CD4-positive, alpha-beta memory T cell (primary cell): ENCODE results near the gene NARS2. TPM values are rescaled to one million over a fixed set of nuclear protein-coding genes. Genes with fewer than 3 reads are reported as not detected.
"Not testable (repeated sequence)": the region's sequence is repeated elsewhere in the genome, so short reads cannot be mapped to it uniquely, and the experiment has no call there.

Experiments
- CTCF ChIA-PET: fragments of 350-600 bp; sonication (Branson Sonifier 250); formaldehyde crosslinking; loops from one replicate; lab custom pipeline; 2021; ENCODE audit warnings: inconsistent platforms; ENCODE audit not compliant: partially characterized antibody; lab: Charles Lee
- POLR2A ChIA-PET: fragments of 350-600 bp; sonication (Branson Sonifier 250); formaldehyde crosslinking; loops from one replicate; lab custom pipeline; 2021; ENCODE audit not compliant: partially characterized antibody; lab: Charles Lee
- DNase-seq, 5 donors: peaks; one replicate each; pipeline versions ENCODE4 v3.0.0 to v3.0.0-alpha.2; 2020 to 2022; ENCODE audit warnings: mixed read lengths in 1 of 5
- H3K27ac ChIP-seq: one replicate; pipeline ENCODE4 v1.7.0; 2013; ENCODE audit warnings: low read depth, low read length
- H3K27me3 ChIP-seq: 2 replicates; pipeline ENCODE4 v1.7.0; 2013; ENCODE audit warnings: mild to moderate bottlenecking, low read length, moderate library complexity; ENCODE audit not compliant: insufficient read depth
- H3K36me3 ChIP-seq: 2 replicates; pipeline ENCODE4 v1.7.0; 2013; ENCODE audit warnings: mild to moderate bottlenecking, low read length, moderate library complexity; ENCODE audit not compliant: insufficient read depth
- H3K4me1 ChIP-seq: 2 replicates; pipeline ENCODE4 v1.7.0; 2013; ENCODE audit warnings: mild to moderate bottlenecking, low read length, moderate library complexity; ENCODE audit not compliant: insufficient read depth
- H3K4me3 ChIP-seq, 2 donors: one replicate each; pipeline ENCODE4 v1.7.0; 2013; ENCODE audit warnings: low read length in 2 of 2, mild to moderate bottlenecking in 1 of 2
- H3K9me3 ChIP-seq, 2 donors: one replicate each; pipeline ENCODE4 v1.7.0; 2013; ENCODE audit warnings: low read length in 2 of 2, control low read depth in 1 of 2; ENCODE audit not compliant: control insufficient read depth in 1 of 2
- H3K27ac Mint-ChIP-seq, 7 donors: one replicate each; pipeline ENCODE4 v1.8.0; 2020 to 2021; ENCODE audit warnings: mixed read lengths in 7 of 7, mild to moderate bottlenecking in 6 of 7, inconsistent platforms in 3 of 7, moderate library complexity in 3 of 7
- H3K27me3 Mint-ChIP-seq, 2 donors: one replicate each; pipeline ENCODE4 v1.8.0; 2020 to 2021; ENCODE audit warnings: mixed read lengths in 2 of 2
- H3K36me3 Mint-ChIP-seq, 2 donors: one replicate each; pipeline ENCODE4 v1.8.0; 2020 to 2021; ENCODE audit warnings: mixed read lengths in 2 of 2, inconsistent platforms in 1 of 2, mild to moderate bottlenecking in 1 of 2
- H3K4me1 Mint-ChIP-seq, 4 donors: one replicate each; pipeline ENCODE4 v1.8.0; 2020 to 2021; ENCODE audit warnings: mixed read lengths in 4 of 4, mild to moderate bottlenecking in 1 of 4
- H3K4me3 Mint-ChIP-seq, 8 donors: one replicate each; pipeline ENCODE4 v1.8.0; 2020 to 2021; ENCODE audit warnings: mixed read lengths in 8 of 8, mild to moderate bottlenecking in 7 of 8, moderate library complexity in 6 of 8, inconsistent platforms in 3 of 8
- H3K9me3 Mint-ChIP-seq, 8 donors: one replicate each; pipeline ENCODE4 v1.8.0; 2020 to 2021; ENCODE audit warnings: mixed read lengths in 8 of 8, mild to moderate bottlenecking in 5 of 8, inconsistent platforms in 3 of 8, moderate library complexity in 1 of 8
- intact Hi-C: fragments of 100-400 bp; cut with micrococcal nuclease; formaldehyde crosslinking; loops from one replicate; pipeline ENCODE4 v1.15.1; 2023
- polyA plus RNA-seq, 2 donors: library from polyadenylated mRNA; unstranded; fragments of 300-500 nt; fragmentation: Illumina TruSeq; gene quantifications; one replicate each; pipeline ENCODE4 v1.2.3, GENCODE V29; 2021
- total RNA-seq, 2 experiments: library from RNA; stranded (reverse); gene quantifications; one replicate each; pipeline ENCODE4 v1.2.3, GENCODE V29; 2021

Gene NARS2
- total and polyA plus RNA-seq, 4 experiments from 2014 or later = 14.3 to 18.4 (median 16.7) TPM

GRCh38 chr11:78516281-78516680, 58.4 kb downstream of the NARS2 start:
- ChIA-PET POLR2A (no interaction called here), CTCF (no interaction called here)
- H3K27ac ChIP-seq = no peak overlapping the region
- H3K27me3 ChIP-seq = no peaks in the 10 kb centered on the region
- H3K9me3 ChIP-seq = no peaks in the 10 kb centered on the region
- Mint-ChIP-seq H3K36me3 (peaks cover 13 to 46% of the 10 kb centered on the region in 2 donors), H3K4me3 (no peak overlapping the region), H3K27ac (no peak overlapping the region), H3K4me1 (peaks cover 0 to 2% (median under 1%) of the 10 kb centered on the region in 4 donors), H3K27me3 (no peaks in the 10 kb centered on the region), H3K9me3 (peaks cover 0 to 3% (median 0%) of the 10 kb centered on the region in 8 donors)
- no peak for DNase-seq
- intact Hi-C loops = no loop called here
- H3K4me3 ChIP-seq = no peak overlapping the region
- H3K36me3 ChIP-seq = no peaks in the 10 kb centered on the region
- no peaks in the 10 kb centered on the region for H3K4me1 ChIP-seq

DNA sequence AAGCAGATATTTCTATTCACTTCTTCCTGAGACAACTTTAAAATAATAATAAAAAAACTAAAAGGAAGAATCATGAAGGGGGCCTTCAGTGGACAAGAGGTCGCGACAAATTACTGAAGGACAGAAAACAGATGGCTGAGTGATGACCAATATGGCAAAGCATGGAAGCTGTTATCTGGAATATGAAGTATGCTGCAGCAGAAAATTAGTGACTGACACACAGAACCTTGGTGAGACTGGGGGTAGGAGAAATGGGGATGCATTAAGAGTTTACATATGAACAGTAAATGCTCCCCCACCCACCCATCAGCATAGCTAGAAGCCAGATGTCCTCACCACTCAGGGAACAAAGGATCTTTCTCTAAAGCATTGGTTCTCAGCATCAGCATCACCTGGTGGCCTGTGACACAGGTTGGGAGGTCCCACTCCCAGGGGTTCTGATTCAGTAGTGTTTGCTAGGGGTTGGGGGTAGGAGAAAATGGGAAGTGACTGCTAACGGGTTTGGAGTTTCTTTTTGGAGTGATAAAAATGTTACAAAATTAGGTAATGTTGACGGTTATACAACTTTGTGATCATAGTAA, 59.7 kb downstream of the NARS2 start:
- H3K4me3 ChIP-seq = no peak overlapping the region
- Mint-ChIP-seq H3K36me3 (peaks cover 20 to 55% of the 10 kb centered on the region in 2 donors), H3K27me3 (no peaks in the 10 kb centered on the region), H3K27ac (no peak overlapping the region), H3K4me3 (no peak overlapping the region), H3K9me3 (peaks cover 0 to 8% (median 7%) of the 10 kb centered on the region in 8 donors), H3K4me1 (peaks cover 0 to 7% (median 3%) of the 10 kb centered on the region in 4 donors)
- no peak overlapping the region for H3K27ac ChIP-seq
- no peak for DNase-seq
- intact Hi-C loops = no loop called here
- H3K36me3 ChIP-seq = no peaks in the 10 kb centered on the region
- H3K4me1 ChIP-seq = no peaks in the 10 kb centered on the region
- ChIA-PET CTCF (interaction anchor here (0.9 to 1.2 kb wide), 3 partner anchors 9 to 21 kb away, joined by 3 read pairs; no protein-coding TSS in a partner anchor), POLR2A (no interaction called here)
- no peaks in the 10 kb centered on the region for H3K27me3 ChIP-seq
- H3K9me3 ChIP-seq = no peaks in the 10 kb centered on the region

GRCh38 chr11:78513085-78513484, 61.6 kb downstream of the NARS2 start:
- POLR2A ChIA-PET, H3K27ac ChIP-seq, H3K36me3 ChIP-seq, CTCF ChIA-PET, H3K4me1 ChIP-seq, intact Hi-C loops, DNase-seq, H3K27me3 Mint-ChIP-seq, H3K4me1 Mint-ChIP-seq, H3K9me3 ChIP-seq, H3K27me3 ChIP-seq, H3K4me3 ChIP-seq, H3K4me3 Mint-ChIP-seq: not testable (repeated sequence)
- Mint-ChIP-seq H3K9me3 (peaks cover 0 to 15% (median 8%) of the 10 kb centered on the region in 8 donors), H3K27ac (peak overlapping the region in 1 of 7 donors; percentile 57), H3K36me3 (peaks cover 21 to 59% of the 10 kb centered on the region in 2 donors)

DNA sequence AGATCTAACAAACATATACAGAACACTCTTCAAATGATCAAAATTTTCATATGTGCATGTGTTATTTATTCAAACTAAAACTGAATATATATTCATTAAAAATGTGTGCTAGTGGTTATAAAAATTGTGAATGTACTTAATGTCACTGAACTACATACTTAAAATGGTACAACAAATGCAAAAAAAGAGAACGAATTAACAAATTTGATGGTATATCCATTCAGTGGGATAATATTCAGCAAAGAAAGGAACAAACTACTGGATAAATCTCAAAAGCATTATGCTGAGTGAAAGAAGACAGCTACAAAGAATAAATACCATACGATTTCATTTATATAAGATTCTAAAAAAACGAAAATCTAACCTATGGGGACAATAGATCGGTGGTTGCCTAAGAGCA, 64.1 kb downstream of the NARS2 start:
- peaks cover 0 to 15% (median 8%) of the 10 kb centered on the region in 8 donors for H3K9me3 Mint-ChIP-seq
- POLR2A ChIA-PET = no interaction called here
- H3K27me3 Mint-ChIP-seq = no peaks in the 10 kb centered on the region
- Histone ChIP-seq H3K27ac (no peak overlapping the region), H3K36me3 (no peaks in the 10 kb centered on the region), H3K4me3 (no peak overlapping the region), H3K27me3 (no peaks in the 10 kb centered on the region), H3K9me3 (no peaks in the 10 kb centered on the region), H3K4me1 (no peaks in the 10 kb centered on the region)
- no peak overlapping the region for H3K27ac Mint-ChIP-seq
- no peak for DNase-seq
- peaks cover 22 to 58% of the 10 kb centered on the region in 2 donors for H3K36me3 Mint-ChIP-seq
- intact Hi-C loops = no loop called here
- CTCF ChIA-PET = no interaction called here
- no peak overlapping the region for H3K4me3 Mint-ChIP-seq
- peaks cover 0 to 8% (median 4%) of the 10 kb centered on the region in 4 donors for H3K4me1 Mint-ChIP-seq

DNA sequence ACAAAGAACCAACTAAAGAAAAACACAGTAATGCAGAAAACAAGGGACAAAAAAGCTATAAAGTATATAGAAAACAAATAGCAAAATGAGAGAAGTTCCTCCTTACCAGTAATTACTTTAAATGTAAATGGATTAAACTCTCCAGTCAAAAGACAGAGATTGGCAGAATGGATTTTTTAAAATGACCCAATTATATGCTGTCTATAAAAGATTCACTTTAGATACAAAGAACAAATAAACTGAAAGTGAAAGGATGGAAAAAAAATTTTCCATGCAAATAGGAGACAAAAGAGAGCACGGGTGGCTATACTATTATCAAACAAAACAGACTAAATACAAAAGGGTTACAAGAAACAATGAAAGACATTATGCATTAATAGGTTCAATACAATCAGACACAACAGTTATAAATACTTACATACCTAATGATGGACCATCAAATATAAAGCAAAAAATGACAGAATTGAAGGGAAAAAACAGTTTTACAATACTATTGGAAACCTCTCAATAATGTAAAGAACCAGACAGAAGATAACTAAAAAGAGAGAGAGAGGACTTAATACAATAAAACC, 64.6 kb downstream of the NARS2 start:
- H3K36me3 Mint-ChIP-seq = peaks cover 22 to 56% of the 10 kb centered on the region in 2 donors
- CTCF ChIA-PET = interaction anchor here (0.8 kb wide), 1 partner anchor 54 kb away, joined by 3 read pairs; no protein-coding TSS in a partner anchor
- peaks cover 0 to 15% (median 8%) of the 10 kb centered on the region in 8 donors for H3K9me3 Mint-ChIP-seq
- no peaks in the 10 kb centered on the region for H3K4me1 ChIP-seq
- no peaks in the 10 kb centered on the region for H3K27me3 Mint-ChIP-seq
- POLR2A ChIA-PET = no interaction called here
- no peak for DNase-seq
- no peaks in the 10 kb centered on the region for H3K27me3 ChIP-seq
- H3K4me3 Mint-ChIP-seq = no peak overlapping the region
- H3K27ac ChIP-seq = no peak overlapping the region
- peak overlapping the region in 1 of 7 donors; percentile 41 for H3K27ac Mint-ChIP-seq
- no peaks in the 10 kb centered on the region for H3K36me3 ChIP-seq
- intact Hi-C loops = no loop called here
- H3K4me3 ChIP-seq = no peak overlapping the region
- peaks cover 0 to 12% (median 4%) of the 10 kb centered on the region in 4 donors for H3K4me1 Mint-ChIP-seq
- no peaks in the 10 kb centered on the region for H3K9me3 ChIP-seq

DNA sequence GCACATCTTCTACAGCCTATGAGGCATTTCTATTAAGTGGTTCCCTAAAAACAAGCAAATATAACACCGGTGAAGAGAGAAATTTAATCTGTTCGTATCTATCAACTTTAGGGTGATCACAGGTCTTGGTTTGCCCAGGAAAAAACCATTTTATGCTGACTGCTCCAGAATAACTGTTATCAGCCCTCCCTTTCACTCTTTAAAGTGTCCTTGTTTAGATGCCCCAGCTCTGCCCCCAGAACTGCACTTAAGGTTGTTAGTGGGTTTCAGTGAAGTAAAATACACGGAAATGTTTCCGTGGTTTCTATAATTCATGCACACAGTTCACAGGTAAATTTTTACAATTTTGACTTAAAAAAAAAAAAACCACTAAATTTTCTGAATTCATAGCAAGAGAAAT, 70.0 kb downstream of the NARS2 start:
- Mint-ChIP-seq H3K4me1 (peaks cover 0 to 6% (median 4%) of the 10 kb centered on the region in 4 donors), H3K36me3 (peaks cover 7 to 22% of the 10 kb centered on the region in 2 donors), H3K27ac (peak overlapping the region in 1 of 7 donors; percentile 27), H3K9me3 (peaks cover 0 to 4% (median 0%) of the 10 kb centered on the region in 8 donors), H3K4me3 (no peak overlapping the region), H3K27me3 (no peaks in the 10 kb centered on the region)
- no peak for DNase-seq
- Histone ChIP-seq H3K4me3 (no peak overlapping the region), H3K9me3 (no peaks in the 10 kb centered on the region), H3K4me1 (no peaks in the 10 kb centered on the region), H3K36me3 (no peaks in the 10 kb centered on the region), H3K27me3 (no peaks in the 10 kb centered on the region), H3K27ac (no peak overlapping the region)
- ChIA-PET POLR2A (no interaction called here), CTCF (no interaction called here)
- intact Hi-C loops = no loop called here

GRCh38 chr11:78504181-78504580, 70.5 kb downstream of the NARS2 start:
- ChIA-PET POLR2A (no interaction called here), CTCF (no interaction called here)
- no peak for DNase-seq
- Histone ChIP-seq H3K4me1 (no peaks in the 10 kb centered on the region), H3K27ac (no peak overlapping the region), H3K4me3 (no peak overlapping the region), H3K27me3 (no peaks in the 10 kb centered on the region), H3K9me3 (no peaks in the 10 kb centered on the region), H3K36me3 (no peaks in the 10 kb centered on the region)
- H3K4me1 Mint-ChIP-seq = peaks cover 0 to 6% (median 4%) of the 10 kb centered on the region in 4 donors
- intact Hi-C loops = no loop called here
- no peaks in the 10 kb centered on the region for H3K9me3 Mint-ChIP-seq
- H3K27ac Mint-ChIP-seq = no peak overlapping the region
- no peaks in the 10 kb centered on the region for H3K27me3 Mint-ChIP-seq
- no peak overlapping the region for H3K4me3 Mint-ChIP-seq
- H3K36me3 Mint-ChIP-seq = peaks cover 7 to 18% of the 10 kb centered on the region in 2 donors
